Activated CD4-positive, alpha-beta T cell treated with anti-CD3 and anti-CD28 coated beads, Interleukin-2, Interleukin-6, amounts not matched to agents 100 ng/mL and 50 ng/mL, durations not matched to agents 16 hours and 8 hours (primary cell): ENCODE results near the gene TCAIM.

ENCODE experiments used
- DNase-seq: peaks from one replicate; pipeline ENCODE4 v3.0.0-alpha.2; 2020

Gene TCAIM, protein sequence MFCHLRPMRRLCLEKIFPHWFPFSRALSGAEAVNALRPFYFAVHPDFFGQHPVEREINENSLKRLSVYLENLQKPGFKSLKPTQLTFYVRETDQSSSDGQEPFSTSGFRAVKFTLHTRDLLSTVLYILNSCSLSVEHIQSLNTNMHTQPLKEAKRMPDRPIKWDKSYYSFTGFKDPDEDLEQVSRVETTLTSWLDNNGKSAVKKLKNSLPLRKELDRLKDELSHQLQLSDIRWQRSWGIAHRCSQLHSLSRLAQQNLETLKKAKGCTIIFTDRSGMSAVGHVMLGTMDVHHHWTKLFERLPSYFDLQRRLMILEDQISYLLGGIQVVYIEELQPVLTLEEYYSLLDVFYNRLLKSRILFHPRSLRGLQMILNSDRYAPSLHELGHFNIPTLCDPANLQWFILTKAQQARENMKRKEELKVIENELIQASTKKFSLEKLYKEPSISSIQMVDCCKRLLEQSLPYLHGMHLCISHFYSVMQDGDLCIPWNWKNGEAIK

DNA sequence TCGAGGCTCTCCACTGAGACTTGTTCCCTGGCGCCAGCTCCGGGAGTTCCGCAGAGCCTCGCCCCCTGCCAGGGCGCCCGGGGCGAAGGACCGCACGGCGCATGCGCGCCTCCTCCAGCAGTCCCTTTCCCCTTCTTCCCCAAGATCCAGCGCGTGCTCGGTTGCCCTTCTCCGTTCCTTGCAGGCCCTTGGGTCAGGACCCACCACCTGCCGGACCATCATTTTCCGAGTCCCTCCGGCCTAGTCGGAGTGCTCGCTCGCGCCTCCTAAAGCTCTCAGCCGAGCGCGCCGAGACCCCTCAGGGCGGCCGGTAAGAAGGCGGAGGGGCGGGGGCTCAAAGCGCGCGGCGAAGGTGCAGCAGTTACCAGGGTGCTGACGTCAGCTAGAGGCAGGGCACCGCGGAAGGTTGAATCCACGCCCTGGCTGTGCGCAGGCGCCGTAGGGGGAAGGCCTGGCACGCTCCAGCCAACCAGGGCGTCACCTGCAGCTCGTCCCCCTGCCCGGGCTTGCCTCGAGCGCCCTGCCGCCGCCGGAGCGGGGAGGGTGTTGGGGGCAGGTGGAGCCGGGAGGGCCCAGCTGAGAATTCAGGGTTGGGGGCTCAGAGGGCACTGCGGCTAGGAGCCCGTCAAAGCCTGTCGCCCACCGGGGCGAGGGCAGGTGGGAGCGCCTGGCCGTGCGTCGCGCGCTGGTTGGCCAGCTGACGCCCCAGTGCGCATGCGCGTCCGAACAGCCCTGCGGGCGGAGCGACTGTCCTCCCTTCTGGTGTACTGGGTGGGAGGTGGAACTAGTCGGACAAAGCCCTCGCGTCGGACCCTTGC lies at the start of gene TCAIM:
Gene TCAIM, plus strand, starts transcription at position 757 of the 818 bp plus-strand sequence. CDS start 16,017 bp downstream, outside the sequence.
- DNase-seq: peak; percentile 98

GRCh38 chr3:44289882-44290462 lies 48.6 kb upstream of the TCAIM start:
- no peak for DNase-seq

DNA sequence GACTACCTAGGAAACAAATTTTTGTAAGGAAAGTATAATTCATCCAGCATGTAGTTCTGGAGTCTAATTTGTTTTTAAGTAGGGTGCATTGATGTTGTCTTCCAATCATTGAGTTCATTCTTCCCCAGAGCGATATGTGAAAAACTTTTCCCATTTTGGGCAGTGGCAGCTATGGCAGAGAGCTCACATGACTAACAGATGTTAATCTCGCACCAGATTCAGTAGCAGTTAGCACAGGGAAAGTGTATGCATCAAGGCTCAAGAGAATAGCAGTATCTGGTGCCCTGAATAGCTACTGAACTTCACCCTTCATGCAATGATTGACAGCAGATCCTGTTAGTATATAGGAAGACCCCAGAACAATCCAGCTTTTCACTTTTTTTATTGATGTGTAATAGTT lies 46.3 kb upstream of the TCAIM start:
- DNase-seq: no peak

- no peak for DNase-seq
Observed at GRCh38 chr3:44292947-44293346, 45.6 kb upstream of the TCAIM start.

- no peak for DNase-seq
Observed at GRCh38 chr3:44297255-44297654, 41.3 kb upstream of the TCAIM start.

DNA sequence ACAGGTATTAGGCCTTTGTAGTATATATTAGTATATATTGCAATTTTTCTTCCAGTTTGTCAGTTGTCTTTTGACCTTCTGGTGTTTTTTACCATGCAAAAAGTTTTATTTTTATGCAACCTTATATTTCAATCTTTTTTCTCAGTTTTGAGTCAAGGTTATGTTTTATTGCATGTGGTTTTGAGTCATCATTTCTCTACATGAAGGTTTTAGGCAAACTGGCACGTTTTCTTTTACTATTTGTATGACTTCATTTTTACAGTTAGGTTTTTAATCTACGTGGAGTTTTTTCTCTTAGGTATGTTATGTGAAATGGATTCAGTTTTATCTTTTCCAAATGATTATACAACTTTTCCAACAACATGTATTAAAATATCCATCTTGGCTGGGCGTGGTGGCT lies 36.8 kb upstream of the TCAIM start:
- DNase-seq: no peak

- no peak for DNase-seq
Observed at GRCh38 chr3:44309500-44309899, 29.1 kb upstream of the TCAIM start.

DNA sequence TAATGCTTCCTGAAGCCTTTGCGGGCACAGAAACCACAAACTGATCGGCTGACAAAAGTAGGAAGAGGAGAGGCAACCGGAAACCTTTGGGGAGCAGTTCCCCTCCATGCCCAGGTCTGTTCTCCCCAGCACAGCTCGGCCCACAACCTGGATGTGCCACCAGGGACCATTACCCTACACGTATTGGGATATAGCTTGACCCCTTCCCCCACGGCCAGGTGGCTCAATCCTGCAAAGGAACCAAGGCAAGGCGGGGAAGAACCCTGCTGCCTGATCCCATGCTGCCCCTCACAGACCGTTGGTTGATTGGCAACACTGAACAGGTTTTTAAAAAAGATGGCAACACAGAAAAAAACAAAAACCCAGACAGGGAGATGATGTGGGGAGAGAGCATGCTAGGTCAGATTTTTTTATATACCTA lies 19.7 kb upstream of the TCAIM start:
- no peak for DNase-seq

- no peak for DNase-seq
Observed at GRCh38 chr3:44321335-44321734, 17.2 kb upstream of the TCAIM start.

GRCh38 chr3:44323341-44323955 lies 15.1 kb upstream of the TCAIM start:
- DNase-seq: peak; percentile 53

DNA sequence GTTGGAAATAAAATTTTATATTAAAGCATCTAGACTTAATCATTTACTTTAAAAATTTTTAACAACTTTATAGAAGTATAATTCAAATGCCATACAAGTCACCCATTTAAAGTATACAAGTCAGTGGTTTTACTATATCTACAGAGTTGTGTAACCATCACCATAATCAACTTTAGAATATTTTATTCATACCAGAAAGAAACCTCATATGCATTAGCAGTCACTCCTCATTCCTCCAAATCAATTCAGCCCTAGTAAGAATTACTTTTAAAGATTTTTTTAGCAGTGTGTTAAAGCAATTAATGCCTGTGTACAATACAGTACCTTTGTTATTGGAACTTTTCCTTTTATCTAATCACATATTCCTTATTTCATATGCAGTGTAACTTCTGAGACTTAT lies 14.0 kb upstream of the TCAIM start:
- DNase-seq: no peak

GRCh38 chr3:44326019-44326418 lies 12.5 kb upstream of the TCAIM start:
- DNase-seq: no peak

- no peak for DNase-seq
Observed at GRCh38 chr3:44326515-44326914, 12.1 kb upstream of the TCAIM start.

DNA sequence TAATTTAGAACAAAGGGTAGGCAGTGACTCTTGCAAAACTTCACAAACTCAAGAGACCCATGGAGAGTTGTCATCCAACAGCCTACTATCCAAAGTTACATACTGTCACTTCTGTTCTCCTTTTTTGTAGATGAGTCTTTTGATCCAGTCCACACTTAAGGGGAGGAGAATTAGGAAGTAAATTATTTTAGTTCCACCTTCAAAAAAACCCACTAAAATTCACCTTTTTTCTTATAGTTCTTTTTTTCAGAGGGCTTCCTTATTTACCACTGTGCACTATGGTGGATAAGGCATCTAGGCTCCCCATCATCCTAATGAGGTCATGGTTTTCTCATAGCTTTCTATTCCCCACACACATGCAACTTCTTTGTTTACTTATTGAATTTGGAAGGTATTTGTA lies 8.6 kb upstream of the TCAIM start:
- DNase-seq: no peak

- no peak for DNase-seq
Observed at GRCh38 chr3:44330444-44330843, 8.1 kb upstream of the TCAIM start.

DNA sequence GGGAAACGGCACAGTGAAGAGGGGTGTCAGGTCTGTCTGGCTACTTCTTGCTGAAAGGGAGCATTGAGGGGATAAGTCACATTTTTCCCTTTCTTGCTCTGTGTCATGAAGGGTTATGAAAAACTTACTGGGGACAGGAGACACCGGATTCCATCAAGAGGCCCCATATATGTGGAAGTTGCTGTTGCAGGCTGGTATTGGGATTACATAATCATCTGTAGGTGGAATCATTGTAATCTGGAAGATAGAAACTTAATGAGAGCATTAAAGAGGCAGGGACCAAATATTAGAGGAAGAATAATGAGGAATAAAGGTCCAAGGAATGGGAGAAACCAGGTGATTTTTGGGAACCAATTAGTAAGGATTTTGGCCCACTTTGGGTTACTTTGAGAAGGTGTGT lies 4.2 kb upstream of the TCAIM start:
- no peak for DNase-seq

DNA sequence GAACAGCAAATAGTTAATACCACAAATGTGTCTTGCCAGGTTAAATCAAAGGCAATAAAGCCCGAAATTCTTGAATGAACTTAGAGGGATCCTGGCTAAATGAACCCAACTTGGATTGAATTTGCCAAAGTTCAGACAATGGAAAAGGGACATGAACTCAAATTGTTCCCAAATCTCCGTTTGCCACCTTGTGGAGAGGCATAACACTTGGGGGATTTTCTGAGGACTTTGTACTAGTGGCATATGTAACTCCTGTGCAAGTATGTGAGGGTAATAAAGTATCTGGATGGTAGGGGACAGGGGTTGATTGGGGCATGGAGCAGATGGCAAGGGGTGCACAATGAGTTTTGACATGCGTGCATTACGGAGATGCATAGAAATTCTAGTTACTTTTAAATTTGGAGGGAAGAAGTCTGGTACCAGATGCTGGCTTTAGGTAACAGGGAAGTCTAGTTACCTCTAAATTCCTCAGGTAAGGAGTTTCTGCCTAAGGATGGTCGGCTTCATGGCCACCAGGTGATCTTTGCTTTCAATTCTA lies 1.2 kb upstream of the TCAIM start:
- DNase-seq: no peak

DNA sequence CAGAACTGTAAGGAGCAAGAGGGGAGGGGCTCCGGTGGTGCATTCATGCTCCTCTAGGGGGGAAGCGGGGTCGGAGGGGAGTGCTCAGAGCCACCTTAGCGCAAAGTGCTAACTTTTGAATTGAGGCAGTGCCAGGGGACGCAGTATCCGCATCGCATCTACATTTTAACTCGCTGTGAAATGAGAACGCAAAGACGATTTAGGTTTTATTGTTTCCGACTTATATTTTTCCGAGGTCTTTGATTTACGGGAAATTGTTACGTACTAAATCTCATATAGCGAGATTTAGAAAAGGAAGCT lies 212 bp downstream of the TCAIM start:
- no peak for DNase-seq

GRCh38 chr3:44339181-44340057 lies 853 bp downstream of the TCAIM start:
- no peak for DNase-seq

DNA sequence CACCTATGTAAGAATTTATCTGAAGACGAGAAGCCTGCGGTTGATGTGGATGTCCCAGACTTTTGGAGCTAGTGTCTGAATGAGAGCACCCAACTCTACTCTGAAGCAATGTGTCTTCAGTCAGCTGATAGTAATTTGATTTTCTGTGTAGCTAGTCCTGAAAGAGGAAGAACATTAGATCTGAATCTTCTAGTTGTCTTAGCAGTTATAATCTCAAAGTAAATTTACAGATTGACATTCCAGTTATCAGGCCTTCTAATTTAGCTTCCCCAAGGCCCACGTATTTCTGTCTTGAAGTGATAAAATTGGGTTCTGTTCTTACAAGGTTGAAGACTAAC lies 1.5 kb downstream of the TCAIM start:
- no peak for DNase-seq

- DNase-seq: no peak
Observed at GRCh38 chr3:44342176-44342790, 3.7 kb downstream of the TCAIM start.

GRCh38 chr3:44343421-44343820 lies 4.9 kb downstream of the TCAIM start:
- no peak for DNase-seq
